ENCODE measurements around the gene GPATCH8. TPM values are rescaled to one million over a fixed set of nuclear protein-coding genes. Genes with fewer than 3 reads are reported as not detected.

Gene GPATCH8
- polyA plus RNA-seq, 3 donors, result 8.8 to 15.9 (median 14.9) TPM

DNA sequence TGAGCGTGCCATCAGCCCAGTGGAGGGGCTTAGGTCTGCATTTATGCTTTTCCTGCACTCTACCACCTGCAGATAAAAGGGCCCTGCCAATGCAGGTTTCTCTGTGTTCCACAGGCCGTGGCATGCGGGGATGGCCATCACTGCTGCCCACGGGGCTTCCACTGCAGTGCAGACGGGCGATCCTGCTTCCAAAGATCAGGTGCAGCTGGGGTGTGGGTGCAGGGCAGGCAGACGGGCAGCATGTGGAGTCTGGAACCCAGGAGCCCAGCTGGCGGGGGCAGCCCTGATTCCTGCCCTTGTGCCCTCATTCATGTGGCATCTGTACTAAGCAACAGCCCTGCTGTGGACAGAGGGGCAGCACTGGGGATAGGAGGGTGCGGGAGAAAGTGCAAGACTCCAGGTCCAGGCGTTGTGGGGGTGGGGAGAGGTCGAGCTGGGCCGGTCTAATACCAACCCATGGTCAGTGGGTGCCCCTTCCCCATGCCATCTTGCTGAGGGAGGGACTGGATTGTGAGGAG is 153.6 kb downstream of the GPATCH8 start:
- Histone ChIP-seq H3K36me3 (replicated peaks in 1 of 2; ENCODE audit: control insufficient read depth in 1 of 2, insufficient read depth in 2 of 2, low read length in 2 of 2) (peaks cover 45 to 48% of the 10 kb centered on the region in 2 donors), H3K27ac (ENCODE audit: low read depth in 1 of 2, low read length in 2 of 2) (no peak overlapping the region), H4K20me1 (ENCODE audit: insufficient read depth, low read length) (peaks cover 86% of the 10 kb centered on the region), H2AFZ (ENCODE audit: insufficient read depth, low read depth, low read length, poor library complexity, severe bottlenecking) (no peak overlapping the region), H3K9me3 (replicated peaks in 1 of 2; ENCODE audit: control insufficient read depth in 1 of 2, insufficient read depth in 1 of 2, low read length in 2 of 2) (no peaks in the 10 kb centered on the region), H3K4me2 (replicated peaks; ENCODE audit: extremely low read depth, low read length, poor library complexity, severe bottlenecking) (peak overlapping the region; percentile 88), H3K4me1 (ENCODE audit: control insufficient read depth in 1 of 2, insufficient read depth in 2 of 2, low read length in 2 of 2) (peaks cover 53 to 81% of the 10 kb centered on the region in 2 donors), H3K4me3 (replicated peaks in 1 of 3; ENCODE audit: low read depth in 2 of 3, low read length in 3 of 3) (no peak overlapping the region), H3K9ac (ENCODE audit: insufficient read depth, low read length, poor library complexity, severe bottlenecking) (no peak overlapping the region), H3K27me3 (ENCODE audit: control insufficient read depth in 2 of 2, insufficient read depth in 2 of 2, low read length in 2 of 2) (no peaks in the 10 kb centered on the region), H3K79me2 (ENCODE audit: insufficient read depth, low read length) (peaks cover 56% of the 10 kb centered on the region)
- peaks cover 0 to 4% (median 0%) of the 10 kb centered on the region in 7 donors for H3K9me3 Mint-ChIP-seq
- intact Hi-C loops (cut with micrococcal nuclease), result loop anchor here in 1 of 2 donors (2.0 to 5.0 kb wide), 4 partner anchors 32 to 147 kb away; no protein-coding TSS in a partner anchor
- WGBS (ENCODE audit: insufficient coverage), result 97% methylated on average over 8 of the region's 12 CpGs
- no peak for TF ChIP-seq CTCF (IDR thresholded peaks at IDR 0.05)
- H3K27me3 Mint-ChIP-seq (ENCODE audit: low read depth in 3 of 3), result peaks cover 0 to 7% (median 0%) of the 10 kb centered on the region in 3 donors
- H3K36me3 Mint-ChIP-seq, result peaks cover 49 to 57% of the 10 kb centered on the region in 2 donors
- no peak for DNase-seq
- peak overlapping the region in 2 of 7 donors; percentile 50 to 61 for H3K27ac Mint-ChIP-seq
- H3K4me1 Mint-ChIP-seq, result peaks cover 61% of the 10 kb centered on the region
- no peak overlapping the region for H3K4me3 Mint-ChIP-seq

DNA sequence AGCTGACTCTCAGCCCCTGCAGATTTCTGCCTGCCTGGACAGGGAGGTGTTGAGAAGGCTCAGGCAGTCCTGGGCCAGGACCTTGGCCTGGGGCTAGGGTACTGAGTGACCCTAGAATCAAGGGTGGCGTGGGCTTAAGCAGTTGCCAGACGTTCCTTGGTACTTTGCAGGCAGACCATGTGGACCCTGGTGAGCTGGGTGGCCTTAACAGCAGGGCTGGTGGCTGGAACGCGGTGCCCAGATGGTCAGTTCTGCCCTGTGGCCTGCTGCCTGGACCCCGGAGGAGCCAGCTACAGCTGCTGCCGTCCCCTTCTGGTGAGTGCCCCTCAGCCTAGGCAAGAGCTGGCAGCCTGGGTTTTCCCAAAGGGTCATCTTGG is 154.2 kb downstream of the GPATCH8 start:
- H3K4me1 ChIP-seq (ENCODE audit: control insufficient read depth in 1 of 2, insufficient read depth in 2 of 2, low read length in 2 of 2), result peaks cover 60 to 84% of the 10 kb centered on the region in 2 donors
- peaks cover 45 to 48% of the 10 kb centered on the region in 2 donors for H3K36me3 ChIP-seq (replicated peaks in 1 of 2; ENCODE audit: control insufficient read depth in 1 of 2, insufficient read depth in 2 of 2, low read length in 2 of 2)
- intact Hi-C loops (cut with micrococcal nuclease), result loop anchor here in 1 of 2 donors (5.0 kb wide), 2 partner anchors 72 to 147 kb away; no protein-coding TSS in a partner anchor
- peak overlapping the region in 1 of 2 donors; percentile 4 for H3K4me3 Mint-ChIP-seq
- peaks cover 63% of the 10 kb centered on the region for H3K79me2 ChIP-seq (ENCODE audit: insufficient read depth, low read length)
- 95% methylated on average over 6 of the region's 6 CpGs for WGBS (ENCODE audit: insufficient coverage)
- TF ChIP-seq CTCF (IDR thresholded peaks at IDR 0.05), result no peak
- H3K4me3 ChIP-seq (replicated peaks in 1 of 3; ENCODE audit: low read depth in 2 of 3, low read length in 3 of 3), result peak overlapping the region in 1 of 3 experiments; percentile 92
- DNase-seq, result no peak
- H3K36me3 Mint-ChIP-seq, result peaks cover 51 to 57% of the 10 kb centered on the region in 2 donors
- no peaks in the 10 kb centered on the region for H3K9me3 ChIP-seq (replicated peaks in 1 of 2; ENCODE audit: control insufficient read depth in 1 of 2, insufficient read depth in 1 of 2, low read length in 2 of 2)
- peaks cover 86% of the 10 kb centered on the region for H4K20me1 ChIP-seq (ENCODE audit: insufficient read depth, low read length)
- H3K27me3 Mint-ChIP-seq (ENCODE audit: low read depth in 3 of 3), result peaks cover 0 to 4% (median 2%) of the 10 kb centered on the region in 3 donors
- H3K27ac Mint-ChIP-seq, result peak overlapping the region in 6 of 7 donors; percentile 89 to 98 (median 93)
- no peaks in the 10 kb centered on the region for H3K27me3 ChIP-seq (ENCODE audit: control insufficient read depth in 2 of 2, insufficient read depth in 2 of 2, low read length in 2 of 2)
- peak overlapping the region; percentile 15 for H3K9ac ChIP-seq (ENCODE audit: insufficient read depth, low read length, poor library complexity, severe bottlenecking)
- H3K27ac ChIP-seq (ENCODE audit: low read depth in 1 of 2, low read length in 2 of 2), result peak overlapping the region; percentile 49 to 88
- peaks cover 0 to 4% (median 0%) of the 10 kb centered on the region in 7 donors for H3K9me3 Mint-ChIP-seq
- no peak overlapping the region for H2AFZ ChIP-seq (ENCODE audit: insufficient read depth, low read depth, low read length, poor library complexity, severe bottlenecking)
- H3K4me2 ChIP-seq (replicated peaks; ENCODE audit: extremely low read depth, low read length, poor library complexity, severe bottlenecking), result peak overlapping the region; percentile 88
- peaks cover 68% of the 10 kb centered on the region for H3K4me1 Mint-ChIP-seq
